ENCODE measurements around the gene VPS11.
A peak's percentile ranks its signal among the peaks of the same experiment; 100 is the strongest.

Gene VPS11

GRCh38 chr11:119085437-119085847 is 17.8 kb downstream of the VPS11 start:
- peak overlapping the region; percentile 87 for H3K27ac ChIP-seq

GRCh38 chr11:119087123-119087522 is 19.5 kb downstream of the VPS11 start:
- H3K27ac ChIP-seq, result no peak overlapping the region
- TF ChIP-seq, protein P1, sequence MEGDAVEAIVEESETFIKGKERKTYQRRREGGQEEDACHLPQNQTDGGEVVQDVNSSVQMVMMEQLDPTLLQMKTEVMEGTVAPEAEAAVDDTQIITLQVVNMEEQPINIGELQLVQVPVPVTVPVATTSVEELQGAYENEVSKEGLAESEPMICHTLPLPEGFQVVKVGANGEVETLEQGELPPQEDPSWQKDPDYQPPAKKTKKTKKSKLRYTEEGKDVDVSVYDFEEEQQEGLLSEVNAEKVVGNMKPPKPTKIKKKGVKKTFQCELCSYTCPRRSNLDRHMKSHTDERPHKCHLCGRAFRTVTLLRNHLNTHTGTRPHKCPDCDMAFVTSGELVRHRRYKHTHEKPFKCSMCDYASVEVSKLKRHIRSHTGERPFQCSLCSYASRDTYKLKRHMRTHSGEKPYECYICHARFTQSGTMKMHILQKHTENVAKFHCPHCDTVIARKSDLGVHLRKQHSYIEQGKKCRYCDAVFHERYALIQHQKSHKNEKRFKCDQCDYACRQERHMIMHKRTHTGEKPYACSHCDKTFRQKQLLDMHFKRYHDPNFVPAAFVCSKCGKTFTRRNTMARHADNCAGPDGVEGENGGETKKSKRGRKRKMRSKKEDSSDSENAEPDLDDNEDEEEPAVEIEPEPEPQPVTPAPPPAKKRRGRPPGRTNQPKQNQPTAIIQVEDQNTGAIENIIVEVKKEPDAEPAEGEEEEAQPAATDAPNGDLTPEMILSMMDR (conservative IDR thresholded peaks at IDR 0.05), result no peak

More at GRCh38 chr11:119085437-119085847, 17.8 kb downstream of the VPS11 start:
- TF ChIP-seq, protein P1 (conservative IDR thresholded peaks at IDR 0.05), result no peak

DNA sequence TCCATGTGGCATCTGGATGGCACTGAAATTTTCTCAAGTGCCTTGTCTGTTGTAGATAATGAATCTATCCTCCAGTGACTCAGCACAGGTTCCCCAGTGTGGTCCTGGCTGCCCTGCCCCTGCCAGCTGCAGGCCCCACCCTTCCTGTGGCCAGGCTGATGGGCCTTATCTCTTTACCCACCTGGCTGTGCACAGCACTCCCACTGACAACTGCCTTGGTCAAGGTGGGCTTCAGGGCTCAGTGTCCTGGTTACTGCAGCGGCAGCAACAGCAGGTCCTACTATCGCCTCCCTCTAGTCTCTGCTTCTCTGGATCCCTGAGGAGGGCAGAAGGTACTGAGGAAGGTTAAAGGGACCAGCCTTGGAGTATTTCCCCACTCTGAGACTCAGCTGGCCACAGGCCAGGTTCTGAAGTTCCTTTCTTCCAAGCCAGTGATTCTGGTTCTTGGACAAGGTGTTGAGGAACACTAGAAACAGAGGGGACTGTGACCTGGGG is 20.2 kb downstream of the VPS11 start:
- H3K27ac ChIP-seq, result no peak overlapping the region
- TF ChIP-seq, protein P1 (conservative IDR thresholded peaks at IDR 0.05), result no peak

DNA sequence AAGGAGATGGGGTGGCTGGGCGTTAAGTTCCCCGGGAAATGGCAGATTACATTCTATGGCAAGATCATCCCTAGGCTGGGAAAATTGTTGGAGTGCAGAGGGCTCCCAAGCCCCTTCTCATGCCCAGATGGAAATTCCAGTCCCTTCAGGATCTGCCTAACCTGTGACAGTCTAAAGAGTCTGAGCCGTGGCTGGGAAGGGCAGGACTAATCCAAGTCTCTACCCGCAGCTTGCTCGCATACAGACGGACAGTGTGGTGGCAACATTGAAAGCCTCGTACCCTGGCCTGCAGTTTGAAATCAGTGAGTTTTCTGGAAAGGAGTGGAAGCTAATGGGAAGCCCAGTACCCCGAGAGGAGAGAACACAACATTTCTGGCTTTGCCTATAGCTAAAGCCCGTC is 20.8 kb downstream of the VPS11 start:
- H3K27ac ChIP-seq, result no peak overlapping the region
- TF ChIP-seq, protein P1 (conservative IDR thresholded peaks at IDR 0.05), result no peak

DNA sequence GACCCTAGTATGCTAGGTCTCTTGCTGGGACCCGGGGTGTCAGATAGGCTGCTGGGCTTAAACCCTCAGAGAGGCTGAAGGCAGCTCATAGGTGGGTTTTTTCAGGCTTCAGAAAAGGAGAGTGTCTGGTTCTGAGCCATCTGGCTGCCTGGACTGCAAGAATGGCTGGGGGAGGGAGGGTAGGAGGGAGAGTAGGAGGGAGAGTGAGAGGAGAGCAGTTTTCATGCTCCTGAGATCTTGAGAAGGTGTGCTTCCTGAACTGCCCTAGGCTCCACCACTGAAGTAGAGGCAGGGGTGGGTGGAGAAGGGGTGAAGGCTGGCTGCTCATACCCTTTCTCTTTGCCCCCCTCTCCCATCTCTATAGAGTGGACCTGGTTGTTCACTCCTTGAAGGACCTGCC is 21.7 kb downstream of the VPS11 start:
- no peak overlapping the region for H3K27ac ChIP-seq
- TF ChIP-seq, protein P1 (conservative IDR thresholded peaks at IDR 0.05), result no peak

DNA sequence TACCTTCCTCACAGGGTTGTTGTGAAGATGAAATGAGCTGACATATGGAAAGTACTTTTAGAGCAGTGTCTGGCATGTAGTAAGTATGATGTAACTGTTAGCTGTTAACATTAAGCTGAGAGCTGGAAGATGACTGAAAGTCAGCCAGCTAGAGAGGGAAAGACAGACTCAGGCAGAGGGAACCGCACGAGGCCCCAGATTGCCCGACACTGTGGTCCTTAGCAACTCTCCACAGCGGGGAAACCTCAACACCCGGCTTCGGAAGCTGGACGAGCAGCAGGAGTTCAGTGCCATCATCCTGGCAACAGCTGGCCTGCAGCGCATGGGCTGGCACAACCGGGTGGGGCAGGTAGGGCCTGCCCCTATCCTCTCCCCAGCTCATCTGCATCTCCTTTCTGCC is 23.6 kb downstream of the VPS11 start:
- peak overlapping the region; percentile 95 for H3K27ac ChIP-seq

GRCh38 chr11:119091966-119092879 is 24.6 kb downstream of the VPS11 start:
- peak overlapping the region; percentile 95 for H3K27ac ChIP-seq
- TF ChIP-seq, protein P1 (conservative IDR thresholded peaks at IDR 0.05), result no peak

More for the DNA sequence above, 23.6 kb downstream of the VPS11 start:
- TF ChIP-seq, protein P1 (conservative IDR thresholded peaks at IDR 0.05), result no peak
